CD4-positive, alpha-beta memory T cell (primary cell): Measurements from ENCODE around the gene LRFN5. TPM values are rescaled to one million over a fixed set of nuclear protein-coding genes. Genes with fewer than 3 reads are reported as not detected.
"Not testable (repeated sequence)": the region's sequence is repeated elsewhere in the genome, so short reads cannot be mapped to it uniquely, and the experiment has no call there.

Source experiments
- CTCF ChIA-PET: fragments of 350-600 bp; sonication (Branson Sonifier 250); formaldehyde crosslinking; loops from one replicate; lab custom pipeline; 2021; ENCODE audit warnings: inconsistent platforms; ENCODE audit not compliant: partially characterized antibody; lab: Charles Lee
- POLR2A ChIA-PET: fragments of 350-600 bp; sonication (Branson Sonifier 250); formaldehyde crosslinking; loops from one replicate; lab custom pipeline; 2021; ENCODE audit not compliant: partially characterized antibody; lab: Charles Lee
- DNase-seq, 5 donors: peaks; one replicate each; pipeline versions ENCODE4 v3.0.0 to v3.0.0-alpha.2; 2020 to 2022; ENCODE audit warnings: mixed read lengths in 1 of 5
- H3K27ac ChIP-seq: one replicate; pipeline ENCODE4 v1.7.0; 2013; ENCODE audit warnings: low read depth, low read length
- H3K27me3 ChIP-seq: 2 replicates; pipeline ENCODE4 v1.7.0; 2013; ENCODE audit warnings: mild to moderate bottlenecking, low read length, moderate library complexity; ENCODE audit not compliant: insufficient read depth
- H3K36me3 ChIP-seq: 2 replicates; pipeline ENCODE4 v1.7.0; 2013; ENCODE audit warnings: mild to moderate bottlenecking, low read length, moderate library complexity; ENCODE audit not compliant: insufficient read depth
- H3K4me1 ChIP-seq: 2 replicates; pipeline ENCODE4 v1.7.0; 2013; ENCODE audit warnings: mild to moderate bottlenecking, low read length, moderate library complexity; ENCODE audit not compliant: insufficient read depth
- H3K4me3 ChIP-seq, 2 donors: one replicate each; pipeline ENCODE4 v1.7.0; 2013; ENCODE audit warnings: low read length in 2 of 2, mild to moderate bottlenecking in 1 of 2
- H3K9me3 ChIP-seq, 2 donors: one replicate each; pipeline ENCODE4 v1.7.0; 2013; ENCODE audit warnings: low read length in 2 of 2, control low read depth in 1 of 2; ENCODE audit not compliant: control insufficient read depth in 1 of 2
- H3K27ac Mint-ChIP-seq, 7 donors: one replicate each; pipeline ENCODE4 v1.8.0; 2020 to 2021; ENCODE audit warnings: mixed read lengths in 7 of 7, mild to moderate bottlenecking in 6 of 7, inconsistent platforms in 3 of 7, moderate library complexity in 3 of 7
- H3K27me3 Mint-ChIP-seq, 2 donors: one replicate each; pipeline ENCODE4 v1.8.0; 2020 to 2021; ENCODE audit warnings: mixed read lengths in 2 of 2
- H3K36me3 Mint-ChIP-seq, 2 donors: one replicate each; pipeline ENCODE4 v1.8.0; 2020 to 2021; ENCODE audit warnings: mixed read lengths in 2 of 2, inconsistent platforms in 1 of 2, mild to moderate bottlenecking in 1 of 2
- H3K4me1 Mint-ChIP-seq, 4 donors: one replicate each; pipeline ENCODE4 v1.8.0; 2020 to 2021; ENCODE audit warnings: mixed read lengths in 4 of 4, mild to moderate bottlenecking in 1 of 4
- H3K4me3 Mint-ChIP-seq, 8 donors: one replicate each; pipeline ENCODE4 v1.8.0; 2020 to 2021; ENCODE audit warnings: mixed read lengths in 8 of 8, mild to moderate bottlenecking in 7 of 8, moderate library complexity in 6 of 8, inconsistent platforms in 3 of 8
- H3K9me3 Mint-ChIP-seq, 8 donors: one replicate each; pipeline ENCODE4 v1.8.0; 2020 to 2021; ENCODE audit warnings: mixed read lengths in 8 of 8, mild to moderate bottlenecking in 5 of 8, inconsistent platforms in 3 of 8, moderate library complexity in 1 of 8
- intact Hi-C: fragments of 100-400 bp; cut with micrococcal nuclease; formaldehyde crosslinking; loops from one replicate; pipeline ENCODE4 v1.15.1; 2023
- polyA plus RNA-seq, 2 donors: library from polyadenylated mRNA; unstranded; fragments of 300-500 nt; fragmentation: Illumina TruSeq; gene quantifications; one replicate each; pipeline ENCODE4 v1.2.3, GENCODE V29; 2021
- total RNA-seq, 2 experiments: library from RNA; stranded (reverse); gene quantifications; one replicate each; pipeline ENCODE4 v1.2.3, GENCODE V29; 2021

The LRFN5 gene
- total and polyA plus RNA-seq, 4 experiments from 2014 or later, result not detected

- H3K27me3 Mint-ChIP-seq, result no peaks in the 10 kb centered on the region
- no peaks in the 10 kb centered on the region for H3K9me3 ChIP-seq
- H3K27me3 ChIP-seq, result no peaks in the 10 kb centered on the region
- H3K36me3 Mint-ChIP-seq, result no peaks in the 10 kb centered on the region
- H3K4me3 Mint-ChIP-seq, result peak overlapping the region in 1 of 8 donors; percentile 58
- intact Hi-C loops, result no loop called here
- no peaks in the 10 kb centered on the region for H3K4me1 ChIP-seq
- H3K4me1 Mint-ChIP-seq, result no peaks in the 10 kb centered on the region
- H3K27ac ChIP-seq, result no peak overlapping the region
- H3K4me3 ChIP-seq, result no peak overlapping the region
- H3K9me3 Mint-ChIP-seq, result no peaks in the 10 kb centered on the region
- H3K27ac Mint-ChIP-seq, result no peak overlapping the region
- H3K36me3 ChIP-seq, result no peaks in the 10 kb centered on the region
- POLR2A ChIA-PET, result no interaction called here
- CTCF ChIA-PET, result no interaction called here
- DNase-seq, result no peak
Observed at GRCh38 chr14:41891624-41892023, 284.9 kb downstream of the LRFN5 start.

GRCh38 chr14:41899416-41899815 is 292.7 kb downstream of the LRFN5 start:
- H3K9me3 Mint-ChIP-seq, result no peaks in the 10 kb centered on the region
- no peaks in the 10 kb centered on the region for H3K27me3 ChIP-seq
- no peaks in the 10 kb centered on the region for H3K4me1 Mint-ChIP-seq
- CTCF ChIA-PET, result no interaction called here
- H3K27ac ChIP-seq, result no peak overlapping the region
- no peaks in the 10 kb centered on the region for H3K4me1 ChIP-seq
- DNase-seq, result no peak
- H3K9me3 ChIP-seq, result no peaks in the 10 kb centered on the region
- no peaks in the 10 kb centered on the region for H3K36me3 Mint-ChIP-seq
- POLR2A ChIA-PET, result no interaction called here
- no peaks in the 10 kb centered on the region for H3K36me3 ChIP-seq
- H3K27ac Mint-ChIP-seq, result no peak overlapping the region
- no peaks in the 10 kb centered on the region for H3K27me3 Mint-ChIP-seq
- H3K4me3 ChIP-seq, result no peak overlapping the region
- H3K4me3 Mint-ChIP-seq, result no peak overlapping the region
- intact Hi-C loops, result no loop called here

GRCh38 chr14:41900644-41901043 is 294.0 kb downstream of the LRFN5 start:
- Mint-ChIP-seq H3K27ac (no peak overlapping the region), H3K4me3 (no peak overlapping the region), H3K4me1 (no peaks in the 10 kb centered on the region), H3K36me3 (no peaks in the 10 kb centered on the region), H3K9me3 (no peaks in the 10 kb centered on the region), H3K27me3 (no peaks in the 10 kb centered on the region)
- intact Hi-C loops, result no loop called here
- Histone ChIP-seq H3K4me1 (no peaks in the 10 kb centered on the region), H3K27me3 (no peaks in the 10 kb centered on the region), H3K36me3 (no peaks in the 10 kb centered on the region), H3K9me3 (no peaks in the 10 kb centered on the region), H3K27ac (no peak overlapping the region), H3K4me3 (no peak overlapping the region)
- ChIA-PET POLR2A (no interaction called here), CTCF (no interaction called here)
- DNase-seq, result no peak

GRCh38 chr14:41901089-41901488 is 294.4 kb downstream of the LRFN5 start:
- DNase-seq, result no peak
- Mint-ChIP-seq H3K27ac (no peak overlapping the region), H3K4me3 (no peak overlapping the region), H3K9me3 (peaks cover 0 to 2% (median 0%) of the 10 kb centered on the region in 8 donors), H3K27me3 (no peaks in the 10 kb centered on the region), H3K4me1 (no peaks in the 10 kb centered on the region), H3K36me3 (no peaks in the 10 kb centered on the region)
- H3K27me3 ChIP-seq, result no peaks in the 10 kb centered on the region
- CTCF ChIA-PET, result no interaction called here
- H3K9me3 ChIP-seq, result no peaks in the 10 kb centered on the region
- intact Hi-C loops, result no loop called here
- no peaks in the 10 kb centered on the region for H3K4me1 ChIP-seq
- H3K27ac ChIP-seq, result no peak overlapping the region
- POLR2A ChIA-PET, result no interaction called here
- H3K4me3 ChIP-seq, result no peak overlapping the region
- H3K36me3 ChIP-seq, result no peaks in the 10 kb centered on the region

GRCh38 chr14:41905394-41905964 is 298.8 kb downstream of the LRFN5 start:
- Mint-ChIP-seq H3K4me3 (no peak overlapping the region), H3K36me3 (no peaks in the 10 kb centered on the region), H3K4me1 (no peaks in the 10 kb centered on the region), H3K27ac (no peak overlapping the region), H3K27me3 (no peaks in the 10 kb centered on the region), H3K9me3 (peaks cover 0 to 11% (median 0%) of the 10 kb centered on the region in 8 donors)
- H3K36me3 ChIP-seq, result no peaks in the 10 kb centered on the region
- ChIA-PET POLR2A (no interaction called here), CTCF (no interaction called here)
- no peak for DNase-seq
- H3K27me3 ChIP-seq, result no peaks in the 10 kb centered on the region
- no peaks in the 10 kb centered on the region for H3K9me3 ChIP-seq
- no peak overlapping the region for H3K27ac ChIP-seq
- no peaks in the 10 kb centered on the region for H3K4me1 ChIP-seq
- no peak overlapping the region for H3K4me3 ChIP-seq
- intact Hi-C loops, result no loop called here

- H3K27me3 ChIP-seq, H3K4me3 Mint-ChIP-seq, H3K4me3 ChIP-seq, H3K27ac Mint-ChIP-seq, H3K36me3 ChIP-seq, H3K4me1 Mint-ChIP-seq, DNase-seq, H3K36me3 Mint-ChIP-seq, H3K9me3 Mint-ChIP-seq, H3K4me1 ChIP-seq, POLR2A ChIA-PET, CTCF ChIA-PET, H3K9me3 ChIP-seq, H3K27ac ChIP-seq, intact Hi-C loops, H3K27me3 Mint-ChIP-seq: not testable (repeated sequence)
Observed at GRCh38 chr14:41911155-41911554, 304.5 kb downstream of the LRFN5 start.

- Histone ChIP-seq H3K9me3 (no peaks in the 10 kb centered on the region), H3K4me3 (no peak overlapping the region), H3K27ac (no peak overlapping the region), H3K36me3 (no peaks in the 10 kb centered on the region), H3K27me3 (no peaks in the 10 kb centered on the region), H3K4me1 (no peaks in the 10 kb centered on the region)
- H3K27me3 Mint-ChIP-seq, result no peaks in the 10 kb centered on the region
- intact Hi-C loops, result no loop called here
- no peak for DNase-seq
- no peaks in the 10 kb centered on the region for H3K36me3 Mint-ChIP-seq
- POLR2A ChIA-PET, result no interaction called here
- CTCF ChIA-PET, result no interaction called here
- peaks cover 0 to 10% (median 5%) of the 10 kb centered on the region in 8 donors for H3K9me3 Mint-ChIP-seq
- no peak overlapping the region for H3K27ac Mint-ChIP-seq
- no peaks in the 10 kb centered on the region for H3K4me1 Mint-ChIP-seq
- H3K4me3 Mint-ChIP-seq, result no peak overlapping the region
Observed at GRCh38 chr14:41913398-41913797, 306.7 kb downstream of the LRFN5 start.

- H3K27ac Mint-ChIP-seq, result no peak overlapping the region
Observed at GRCh38 chr14:41915732-41916131, 309.1 kb downstream of the LRFN5 start.

More at GRCh38 chr14:41915732-41916131, 309.1 kb downstream of the LRFN5 start:
- no peak for DNase-seq
- no peaks in the 10 kb centered on the region for H3K9me3 ChIP-seq
- no peaks in the 10 kb centered on the region for H3K4me1 ChIP-seq
- H3K27me3 ChIP-seq, result no peaks in the 10 kb centered on the region
- intact Hi-C loops, result no loop called here
- Mint-ChIP-seq H3K9me3 (peaks cover 0 to 9% (median 3%) of the 10 kb centered on the region in 8 donors), H3K36me3 (no peaks in the 10 kb centered on the region), H3K4me3 (no peak overlapping the region), H3K4me1 (no peaks in the 10 kb centered on the region), H3K27me3 (no peaks in the 10 kb centered on the region)
- CTCF ChIA-PET, result no interaction called here
- H3K4me3 ChIP-seq, result no peak overlapping the region
- POLR2A ChIA-PET, result no interaction called here
- no peaks in the 10 kb centered on the region for H3K36me3 ChIP-seq
- no peak overlapping the region for H3K27ac ChIP-seq
